HepG2 (cell line): ENCODE results near the gene ENC1. TPM values are rescaled to one million over a fixed set of nuclear protein-coding genes. Genes with fewer than 3 reads are reported as not detected.

ENCODE experiments used
- ATF2 ChIP-seq: sonication (generic); formaldehyde crosslinking; IDR thresholded peaks from 2 replicates; pipeline ENCODE4 v1.4.0; 2020; ENCODE audit warnings: missing genetic modification reagents
- ZBTB40 ChIP-seq, 2 experiments: fragments of 450-650 bp in 1 of 2; sonication (generic) in 1 of 2; formaldehyde crosslinking in 1 of 2; IDR thresholded peaks; 2 replicates each; pipeline versions ENCODE4 v1.6.1 to v1.8.0; 2016 to 2022; ENCODE audit warnings: antibody characterized with exemption in 1 of 2, mild to moderate bottlenecking in 1 of 2, missing genetic modification reagents in 1 of 2
- polyA plus RNA-seq, 8 experiments: library from polyadenylated mRNA; depleted of rRNA in 3 of 8; stranded (reverse) in 7 of 8; unstranded in 1 of 8; fragments of >200 nt; fragmentation: Illumina TruSeq in 4 of 8; extraction: Trizol in 4 of 8; gene quantifications; 2 replicates each; pipeline versions ENCODE4 v1.2.1 to v1.2.3, GENCODE V29; 2011 to 2016; ENCODE audit warnings: low read depth in 4 of 8, missing spikeins in 1 of 8, mixed read lengths in 1 of 8; ENCODE audit not compliant: insufficient read depth in 1 of 8
- total RNA-seq, 5 experiments: library from RNA; depleted of rRNA; stranded (reverse); fragments of >200 nt; fragmentation: Illumina TruSeq; extraction: Trizol; gene quantifications; 2 replicates each; pipeline ENCODE4 v1.2.3, GENCODE V29; 2016; ENCODE audit warnings: low read depth in 1 of 5

Gene ENC1
- total and polyA plus RNA-seq, 2 of the 13 experiments (the other 11 are each of a cell fraction or from before 2014, with no cell fraction given): 63.8 to 64.4 TPM

- no peak for TF ChIP-seq ZBTB40 (IDR thresholded peaks at IDR 0.05)
- TF ChIP-seq ZBTB40 (CRISPR knock-in tag; IDR thresholded peaks at IDR 0.05): no peak
- TF ChIP-seq ATF2 (CRISPR knock-in tag): no peak
Observed at GRCh38 chr5:74622122-74622521, 18.4 kb downstream of the ENC1 start (continued).
